ENCODE results near the gene TMX1.

DNA sequence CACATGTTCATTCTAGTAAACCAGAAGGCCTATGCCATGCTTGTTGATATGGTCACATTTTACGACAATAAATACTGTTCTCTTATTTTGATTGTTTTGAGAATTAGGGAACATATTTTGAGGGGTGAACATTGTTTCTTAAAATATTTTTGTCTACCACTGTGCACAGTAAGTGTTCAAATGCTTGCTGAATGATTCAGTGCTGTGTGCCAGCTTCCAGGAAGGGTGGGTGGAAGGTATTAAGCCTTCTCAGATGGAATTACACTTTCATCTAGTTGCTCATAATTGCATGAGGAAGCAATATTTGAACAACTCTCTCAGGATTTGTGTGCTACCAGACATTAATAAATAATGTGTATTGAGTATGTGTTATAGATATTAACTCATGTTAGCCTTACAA, 15.5 kb upstream of the TMX1 start:
- no peak for TF ChIP-seq POLR2A (IDR thresholded peaks at IDR 0.05)
- TF ChIP-seq, protein P1, sequence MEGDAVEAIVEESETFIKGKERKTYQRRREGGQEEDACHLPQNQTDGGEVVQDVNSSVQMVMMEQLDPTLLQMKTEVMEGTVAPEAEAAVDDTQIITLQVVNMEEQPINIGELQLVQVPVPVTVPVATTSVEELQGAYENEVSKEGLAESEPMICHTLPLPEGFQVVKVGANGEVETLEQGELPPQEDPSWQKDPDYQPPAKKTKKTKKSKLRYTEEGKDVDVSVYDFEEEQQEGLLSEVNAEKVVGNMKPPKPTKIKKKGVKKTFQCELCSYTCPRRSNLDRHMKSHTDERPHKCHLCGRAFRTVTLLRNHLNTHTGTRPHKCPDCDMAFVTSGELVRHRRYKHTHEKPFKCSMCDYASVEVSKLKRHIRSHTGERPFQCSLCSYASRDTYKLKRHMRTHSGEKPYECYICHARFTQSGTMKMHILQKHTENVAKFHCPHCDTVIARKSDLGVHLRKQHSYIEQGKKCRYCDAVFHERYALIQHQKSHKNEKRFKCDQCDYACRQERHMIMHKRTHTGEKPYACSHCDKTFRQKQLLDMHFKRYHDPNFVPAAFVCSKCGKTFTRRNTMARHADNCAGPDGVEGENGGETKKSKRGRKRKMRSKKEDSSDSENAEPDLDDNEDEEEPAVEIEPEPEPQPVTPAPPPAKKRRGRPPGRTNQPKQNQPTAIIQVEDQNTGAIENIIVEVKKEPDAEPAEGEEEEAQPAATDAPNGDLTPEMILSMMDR (IDR thresholded peaks at IDR 0.05), result no peak
